Esophagus muscularis mucosa (tissue), 4 donors: Measurements from ENCODE around the gene KRT5. TPM values are rescaled to one million over a fixed set of nuclear protein-coding genes. Genes with fewer than 3 reads are reported as not detected.

Experiments used
- DNase-seq: peaks from one replicate; pipeline ENCODE4 v3.0.0-alpha.2; 2017; ENCODE audit errors: extremely low spot score
- H3K27ac ChIP-seq, 4 donors: fragments of 200-600 bp; sonication (generic); replicated peaks in 1 of 4; 1 replicate in 3 of 4; 2 replicates in 1 of 4; pipeline ENCODE4 v1.5.1; 2016 to 2019; ENCODE audit warnings: mild to moderate bottlenecking in 1 of 4
- H3K27me3 ChIP-seq, 4 donors: fragments of 200-600 bp; sonication (generic); one replicate each; pipeline versions ENCODE4 v1.5.1 to v1.6.0; 2016 to 2019
- H3K36me3 ChIP-seq, 4 donors: fragments of 200-600 bp; sonication (generic); one replicate each; pipeline ENCODE4 v1.5.1; 2016 to 2019
- H3K4me1 ChIP-seq, 4 donors: fragments of 200-600 bp; sonication (generic); one replicate each; pipeline ENCODE4 v1.5.1; 2016 to 2019
- H3K4me3 ChIP-seq, 4 donors: fragments of 200-600 bp; sonication (generic); 1 replicate in 2 of 4; 2 replicates in 2 of 4; pipeline ENCODE4 v1.5.1; 2016 to 2019; ENCODE audit warnings: mild to moderate bottlenecking in 4 of 4, moderate library complexity in 1 of 4
- H3K9me3 ChIP-seq, 4 donors: fragments of 200-600 bp; sonication (generic); 1 replicate in 3 of 4; 2 replicates in 1 of 4; pipeline ENCODE4 v1.5.1; 2016 to 2019
- EP300 ChIP-seq: sonication (generic); formaldehyde crosslinking; IDR thresholded peaks from one replicate; pipeline ENCODE4 v1.6.1; 2017; ENCODE audit warnings: antibody characterized with exemption
- POLR2A ChIP-seq: fragments of 450-650 bp; IDR thresholded peaks from one replicate; pipeline ENCODE4 v1.6.1; 2017; ENCODE audit warnings: antibody characterized with exemption, moderate library complexity, mild to moderate bottlenecking, low read depth
- POLR2AphosphoS5 ChIP-seq, 2 donors: sonication (generic); formaldehyde crosslinking; IDR thresholded peaks; one replicate each; pipeline ENCODE4 v1.6.1; 2017; ENCODE audit warnings: antibody characterized with exemption in 2 of 2
- WGBS: methylation state at CpG from one replicate; pipeline ENCODE4 v1.1.5; 2018; 5-methylcytosine and 5-hydroxymethylcytosine counted together
- intact Hi-C: fragments of 100-400 bp; cut with DNase I; formaldehyde crosslinking; loops from one replicate; pipeline ENCODE4 v1.15.1; 2023
- total RNA-seq, 4 donors: library from RNA; depleted of rRNA; stranded (reverse); fragments of >200 nt; gene quantifications; one replicate each; pipeline versions ENCODE4 v1.1.0 to v1.2.1, GENCODE V29; 2016
- TF ChIP-seq, protein P1 (sequence below), 3 experiments: fragments of 200-600 bp in 2 of 3; fragments of 450-650 bp in 1 of 3; sonication (generic) in 2 of 3; IDR thresholded peaks; one replicate each; pipeline ENCODE4 v1.5.1; 2017 to 2019; ENCODE audit warnings: antibody characterized with exemption in 3 of 3, mild to moderate bottlenecking in 2 of 3, moderate library complexity in 1 of 3

The KRT5 gene
- total RNA-seq = 1 to 10 TPM in 1 of 4 donors, under 1 TPM in 1, not detected in 2; 0.46 to 1.2 TPM

DNA sequence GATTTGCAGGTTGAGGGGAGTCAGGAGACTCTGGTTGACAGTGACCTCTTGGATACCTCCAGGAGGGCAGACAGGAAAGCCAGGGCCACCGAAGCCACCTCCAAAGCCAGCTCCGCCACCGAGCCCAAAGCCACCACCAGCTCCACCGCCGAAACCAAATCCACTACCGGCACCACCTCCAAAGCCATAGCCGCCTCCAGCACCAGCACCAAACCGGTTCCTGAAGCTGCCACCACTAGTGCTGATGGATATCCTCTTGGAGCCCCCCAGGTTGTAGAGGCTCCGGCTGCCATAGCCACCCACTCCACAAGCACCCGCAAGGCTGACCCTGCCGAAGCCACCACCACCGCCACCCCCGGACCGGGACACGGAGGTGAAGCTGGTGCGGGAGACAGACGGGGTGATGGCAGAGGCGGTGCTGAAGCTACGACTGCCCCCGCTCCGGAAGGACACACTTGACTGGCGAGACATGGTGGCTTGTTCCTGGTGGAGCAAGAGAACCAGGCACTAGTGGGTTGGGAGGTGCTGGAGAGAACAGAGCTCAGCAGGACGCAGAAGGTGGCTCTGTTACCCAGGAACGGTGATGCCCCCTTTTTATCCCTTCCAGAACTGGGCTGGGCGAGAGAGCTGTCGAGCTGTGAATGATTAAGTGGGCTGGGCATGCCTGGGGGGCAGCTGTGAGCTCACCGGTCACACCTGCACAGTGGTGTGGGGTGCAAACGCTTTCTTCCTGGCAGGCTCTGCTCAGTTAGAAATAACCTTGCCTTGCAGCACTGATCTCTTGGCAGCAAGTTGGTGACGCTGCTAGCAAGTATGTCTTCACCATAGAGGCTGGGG, at the start of gene KRT5:
Gene KRT5, minus strand, starts transcription at position 569 of the 837 bp plus-strand sequence. Its CDS starts 98 bp downstream, at position 471.
- Histone ChIP-seq H3K4me3 (no peak within 1 kb of the TSS), H3K9me3 (no peaks in the 10 kb centered on the region), H3K36me3 (no peaks in the 10 kb centered on the region), H3K27me3 (peaks cover 0 to 6% (median 0%) of the 10 kb centered on the region in 4 donors), H3K27ac (no peak within 1 kb of the TSS), H3K4me1 (peaks cover 0 to 7% (median 0%) of the 10 kb centered on the region in 4 donors)
- intact Hi-C loops = no loop called here
- DNase-seq = peak; percentile 82
- TF ChIP-seq POLR2A (no peak), EP300 (no peak), POLR2AphosphoS5 (IDR thresholded peaks at IDR 0.05) (no peak)
- TF ChIP-seq, protein P1, sequence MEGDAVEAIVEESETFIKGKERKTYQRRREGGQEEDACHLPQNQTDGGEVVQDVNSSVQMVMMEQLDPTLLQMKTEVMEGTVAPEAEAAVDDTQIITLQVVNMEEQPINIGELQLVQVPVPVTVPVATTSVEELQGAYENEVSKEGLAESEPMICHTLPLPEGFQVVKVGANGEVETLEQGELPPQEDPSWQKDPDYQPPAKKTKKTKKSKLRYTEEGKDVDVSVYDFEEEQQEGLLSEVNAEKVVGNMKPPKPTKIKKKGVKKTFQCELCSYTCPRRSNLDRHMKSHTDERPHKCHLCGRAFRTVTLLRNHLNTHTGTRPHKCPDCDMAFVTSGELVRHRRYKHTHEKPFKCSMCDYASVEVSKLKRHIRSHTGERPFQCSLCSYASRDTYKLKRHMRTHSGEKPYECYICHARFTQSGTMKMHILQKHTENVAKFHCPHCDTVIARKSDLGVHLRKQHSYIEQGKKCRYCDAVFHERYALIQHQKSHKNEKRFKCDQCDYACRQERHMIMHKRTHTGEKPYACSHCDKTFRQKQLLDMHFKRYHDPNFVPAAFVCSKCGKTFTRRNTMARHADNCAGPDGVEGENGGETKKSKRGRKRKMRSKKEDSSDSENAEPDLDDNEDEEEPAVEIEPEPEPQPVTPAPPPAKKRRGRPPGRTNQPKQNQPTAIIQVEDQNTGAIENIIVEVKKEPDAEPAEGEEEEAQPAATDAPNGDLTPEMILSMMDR (IDR thresholded peaks at IDR 0.05) = no peak
- 91% methylated on average over 20 of the region's 29 CpGs for WGBS

DNA sequence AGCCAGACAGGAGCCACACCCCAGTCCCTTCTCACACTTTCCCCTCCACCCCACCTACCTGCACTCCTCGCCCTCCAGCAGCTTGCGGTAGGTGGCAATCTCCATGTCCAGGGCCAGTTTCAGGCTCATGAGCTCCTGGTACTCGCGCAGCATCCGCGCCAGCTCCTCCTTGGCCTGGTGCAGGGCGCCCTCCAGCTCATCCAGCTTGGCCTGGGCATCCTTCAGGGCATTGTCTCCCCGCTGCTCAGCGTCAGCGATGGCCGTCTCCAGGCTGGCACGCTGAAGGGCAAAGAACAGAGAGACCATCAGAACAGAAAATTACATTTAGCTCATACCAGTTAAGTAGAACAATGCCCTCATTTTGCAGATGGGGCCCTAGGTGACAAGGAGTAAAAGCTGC, 47.9 kb upstream of the KRT5 start:
- peaks cover 0 to 49% (median 0%) of the 10 kb centered on the region in 4 donors for H3K27me3 ChIP-seq
- H3K4me1 ChIP-seq = peaks cover 0 to 7% (median 0%) of the 10 kb centered on the region in 4 donors
- no peaks in the 10 kb centered on the region for H3K36me3 ChIP-seq
- H3K27ac ChIP-seq = no peak overlapping the region
- H3K4me3 ChIP-seq = no peak overlapping the region
- intact Hi-C loops = no loop called here
- H3K9me3 ChIP-seq = no peaks in the 10 kb centered on the region
- no peak for DNase-seq
- 79% methylated on average over 9 of the region's 12 CpGs for WGBS
- TF ChIP-seq, protein P1 (IDR thresholded peaks at IDR 0.05) = no peak
- no peak for TF ChIP-seq POLR2AphosphoS5 (IDR thresholded peaks at IDR 0.05)
- no peak for TF ChIP-seq EP300
- TF ChIP-seq POLR2A = no peak

DNA sequence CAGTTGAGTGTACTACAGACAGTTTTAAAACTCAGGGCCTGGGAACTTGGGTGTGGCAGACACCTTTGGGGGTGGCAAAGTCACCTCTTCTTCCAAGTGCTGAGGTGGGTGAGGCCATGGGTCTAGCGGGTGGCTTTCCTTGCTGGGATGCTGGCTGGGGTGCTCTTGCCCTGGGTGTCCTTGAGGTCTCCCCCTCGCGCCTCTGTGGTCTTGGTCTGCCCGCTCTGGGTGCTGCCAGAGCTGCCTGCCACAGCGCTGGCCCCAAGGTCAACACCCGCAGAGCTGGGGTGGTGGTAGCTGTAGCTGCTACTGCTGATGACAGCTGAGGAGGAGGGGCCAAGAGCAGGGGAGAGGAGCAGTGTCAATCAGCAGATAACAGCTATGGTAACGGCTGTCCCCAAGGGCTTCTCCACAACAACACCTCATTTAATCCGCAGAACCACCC, 46.7 kb upstream of the KRT5 start:
- Histone ChIP-seq H3K27ac (no peak overlapping the region), H3K36me3 (no peaks in the 10 kb centered on the region), H3K4me3 (no peak overlapping the region), H3K4me1 (peaks cover 0 to 7% (median 0%) of the 10 kb centered on the region in 4 donors), H3K9me3 (no peaks in the 10 kb centered on the region), H3K27me3 (peaks cover 0 to 39% (median 0%) of the 10 kb centered on the region in 4 donors)
- TF ChIP-seq POLR2AphosphoS5 (IDR thresholded peaks at IDR 0.05) = no peak
- no peak for TF ChIP-seq EP300
- TF ChIP-seq, protein P1 (IDR thresholded peaks at IDR 0.05) = no peak
- no peak for TF ChIP-seq POLR2A
- DNase-seq = no peak
- intact Hi-C loops = no loop called here
- 84% methylated on average over 6 of the region's 8 CpGs for WGBS

DNA sequence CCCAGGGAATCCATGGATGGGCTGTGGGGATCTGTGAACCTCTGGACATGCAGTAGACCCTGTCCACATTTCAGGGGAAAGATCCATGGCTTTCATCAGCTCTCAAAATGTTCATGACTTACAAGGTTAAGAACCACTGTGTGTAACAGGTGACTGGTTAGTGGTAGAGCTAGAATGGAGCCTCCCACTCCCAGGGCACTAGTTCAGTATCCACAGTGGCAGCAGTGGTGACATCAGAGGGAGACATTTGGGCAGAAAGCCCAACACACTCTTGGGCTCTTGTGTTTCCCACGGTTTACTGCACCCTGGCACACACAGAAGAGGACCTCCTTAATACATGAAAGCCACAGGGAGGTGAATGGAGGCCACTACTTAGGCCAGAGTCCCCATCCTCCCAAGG, 44.4 kb upstream of the KRT5 start:
- 89% methylated on average over 1 of the region's 1 CpG for WGBS
- Histone ChIP-seq H3K9me3 (no peaks in the 10 kb centered on the region), H3K4me1 (peaks cover 0 to 7% (median 0%) of the 10 kb centered on the region in 4 donors), H3K36me3 (no peaks in the 10 kb centered on the region), H3K4me3 (no peak overlapping the region), H3K27me3 (peaks cover 0 to 24% (median 0%) of the 10 kb centered on the region in 4 donors), H3K27ac (no peak overlapping the region)
- no peak for TF ChIP-seq POLR2A
- TF ChIP-seq, protein P1 (IDR thresholded peaks at IDR 0.05) = no peak
- no peak for TF ChIP-seq EP300
- no peak for TF ChIP-seq POLR2AphosphoS5 (IDR thresholded peaks at IDR 0.05)
- intact Hi-C loops = no loop called here
- no peak for DNase-seq
